Measurements from ENCODE around the gene ILDR2.

GRCh38 chr1:166978821-166979220 lies 3.5 kb upstream of the ILDR2 start:
- TF ChIP-seq CTCF (IDR thresholded peaks at IDR 0.05) (no peak), POLR2A (IDR thresholded peaks at IDR 0.05) (no peak)
